Measurements from ENCODE around the gene SHLD1. TPM values are rescaled to one million over a fixed set of nuclear protein-coding genes. Genes with fewer than 3 reads are reported as not detected.

The SHLD1 gene
- total RNA-seq, 1 experiment from 2014 or later: 3.6 TPM

- DNase-seq (ENCODE audit: low spot score): peak; percentile 76
These were observed 98.7 kb downstream of the SHLD1 start for GRCh38 chr20:5848711-5849505.

GRCh38 chr20:5855939-5856338 is 105.7 kb downstream of the SHLD1 start:
- no peak for DNase-seq (ENCODE audit: low spot score)

DNA sequence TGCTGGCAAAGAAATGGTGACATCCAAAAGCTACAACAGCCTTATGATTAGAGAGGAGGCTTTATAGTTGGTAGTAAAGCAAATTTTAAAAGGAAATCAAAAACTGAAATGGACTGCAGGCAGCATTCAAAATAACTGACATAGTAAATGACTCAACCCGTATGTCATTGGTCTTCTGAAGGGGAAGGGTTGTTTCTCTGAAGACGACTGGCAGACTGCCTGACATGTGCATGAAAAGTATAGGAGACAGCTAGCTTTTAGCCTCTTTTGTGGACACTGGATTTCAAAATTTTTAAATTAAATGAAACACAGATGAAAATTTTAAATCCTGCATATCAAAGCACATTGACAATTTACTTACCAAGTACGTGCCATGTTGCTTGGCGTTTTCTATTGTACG is 109.4 kb downstream of the SHLD1 start:
- peak; percentile 16 for DNase-seq (ENCODE audit: low spot score)

GRCh38 chr20:5862703-5863039 is 112.5 kb downstream of the SHLD1 start:
- no peak for DNase-seq (ENCODE audit: low spot score)

DNA sequence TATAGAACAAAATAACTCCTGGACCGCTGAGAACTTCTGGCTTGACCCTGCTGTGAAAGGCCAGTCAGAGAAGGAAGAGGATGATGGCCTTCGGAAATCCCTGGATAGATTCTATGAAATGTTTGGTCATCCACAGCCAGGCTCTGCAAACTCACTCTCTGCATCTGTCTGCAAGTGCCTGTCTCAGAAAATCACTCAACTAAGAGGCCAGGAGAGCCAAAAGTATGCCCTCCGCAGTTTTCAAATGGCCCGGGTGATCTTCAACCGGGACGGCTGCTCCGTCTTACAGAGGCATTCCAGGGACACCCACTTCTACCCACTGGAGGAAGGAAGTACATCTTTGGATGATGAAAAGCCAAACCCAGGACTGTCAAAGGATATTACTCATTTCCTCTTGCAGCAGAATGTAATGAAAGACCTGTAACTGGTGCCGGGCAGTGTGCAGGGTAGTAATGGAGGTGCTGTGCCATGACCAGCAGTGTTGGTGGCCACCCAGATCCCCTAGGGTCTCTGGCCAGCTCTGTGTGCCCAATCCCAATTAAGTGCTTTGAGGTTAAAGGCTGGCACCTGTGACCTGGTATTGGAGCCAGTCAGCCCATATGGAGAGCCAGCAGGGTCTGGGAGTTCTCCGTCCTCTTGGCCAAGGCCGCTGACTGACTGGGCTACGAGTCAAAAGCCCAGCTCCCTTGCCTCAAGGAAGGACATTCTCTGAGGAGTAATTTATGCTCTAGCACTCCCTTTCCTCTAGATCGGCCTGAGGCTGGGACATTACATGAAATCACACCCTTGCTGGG is 113.0 kb downstream of the SHLD1 start:
- DNase-seq (ENCODE audit: low spot score): peak; percentile 74

- DNase-seq (ENCODE audit: low spot score): no peak
These were observed 114.2 kb downstream of the SHLD1 start for GRCh38 chr20:5864428-5864827.

DNA sequence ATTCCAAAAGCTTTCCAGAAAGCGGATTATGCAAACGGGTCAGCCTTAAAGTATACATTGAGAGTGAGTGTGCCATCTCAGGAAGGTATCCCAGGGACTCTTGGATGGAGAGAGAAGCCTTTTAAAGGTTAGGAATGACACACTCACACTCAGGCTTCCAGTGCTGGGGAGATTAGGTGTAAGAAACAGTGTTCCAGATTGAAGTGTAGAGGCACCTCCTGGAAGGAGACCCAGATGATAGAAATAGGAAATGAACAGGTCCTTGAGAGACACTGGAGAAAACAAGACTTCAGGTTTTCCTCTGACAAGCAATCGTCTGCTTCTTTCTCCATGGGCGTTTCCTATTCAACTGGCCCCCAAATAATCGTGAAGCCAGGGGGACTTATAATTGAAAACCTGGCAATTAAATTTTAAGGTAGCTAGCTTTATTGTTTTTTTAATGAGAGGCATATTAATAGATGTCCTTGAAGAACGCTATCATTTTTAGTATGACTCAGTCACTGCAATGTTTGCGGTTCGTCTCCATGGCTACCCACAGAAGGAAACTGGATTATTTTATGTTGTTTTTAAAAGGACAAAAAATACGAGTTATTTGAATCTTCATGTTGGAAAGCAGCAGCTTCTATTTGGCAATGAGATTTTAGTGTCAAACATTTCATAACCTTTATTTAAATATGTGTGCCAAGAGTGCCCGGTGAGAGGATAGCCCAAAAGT is 114.8 kb downstream of the SHLD1 start:
- peak; percentile 54 for DNase-seq (ENCODE audit: low spot score)

DNA sequence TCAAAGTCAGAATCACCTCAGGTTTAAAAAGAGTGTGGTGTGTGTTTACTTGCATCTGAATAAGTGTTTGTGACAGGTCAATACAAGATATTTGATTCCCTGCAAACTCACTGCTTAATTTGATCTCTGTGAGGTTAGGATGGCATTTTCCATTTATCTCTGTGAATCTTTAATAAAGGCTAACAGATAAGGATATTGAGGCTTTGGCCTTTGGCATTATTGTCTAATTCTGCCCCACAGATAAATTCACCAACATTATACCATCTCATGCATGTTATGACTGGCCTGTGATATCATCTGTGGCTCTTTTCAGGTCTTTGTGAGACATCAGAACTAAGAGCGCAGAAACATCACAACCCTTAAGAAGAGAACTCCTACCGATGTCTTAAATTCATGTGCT is 115.4 kb downstream of the SHLD1 start:
- DNase-seq (ENCODE audit: low spot score): no peak

- DNase-seq (ENCODE audit: low spot score): no peak
These were observed 120.4 kb downstream of the SHLD1 start for GRCh38 chr20:5870568-5870981.

DNA sequence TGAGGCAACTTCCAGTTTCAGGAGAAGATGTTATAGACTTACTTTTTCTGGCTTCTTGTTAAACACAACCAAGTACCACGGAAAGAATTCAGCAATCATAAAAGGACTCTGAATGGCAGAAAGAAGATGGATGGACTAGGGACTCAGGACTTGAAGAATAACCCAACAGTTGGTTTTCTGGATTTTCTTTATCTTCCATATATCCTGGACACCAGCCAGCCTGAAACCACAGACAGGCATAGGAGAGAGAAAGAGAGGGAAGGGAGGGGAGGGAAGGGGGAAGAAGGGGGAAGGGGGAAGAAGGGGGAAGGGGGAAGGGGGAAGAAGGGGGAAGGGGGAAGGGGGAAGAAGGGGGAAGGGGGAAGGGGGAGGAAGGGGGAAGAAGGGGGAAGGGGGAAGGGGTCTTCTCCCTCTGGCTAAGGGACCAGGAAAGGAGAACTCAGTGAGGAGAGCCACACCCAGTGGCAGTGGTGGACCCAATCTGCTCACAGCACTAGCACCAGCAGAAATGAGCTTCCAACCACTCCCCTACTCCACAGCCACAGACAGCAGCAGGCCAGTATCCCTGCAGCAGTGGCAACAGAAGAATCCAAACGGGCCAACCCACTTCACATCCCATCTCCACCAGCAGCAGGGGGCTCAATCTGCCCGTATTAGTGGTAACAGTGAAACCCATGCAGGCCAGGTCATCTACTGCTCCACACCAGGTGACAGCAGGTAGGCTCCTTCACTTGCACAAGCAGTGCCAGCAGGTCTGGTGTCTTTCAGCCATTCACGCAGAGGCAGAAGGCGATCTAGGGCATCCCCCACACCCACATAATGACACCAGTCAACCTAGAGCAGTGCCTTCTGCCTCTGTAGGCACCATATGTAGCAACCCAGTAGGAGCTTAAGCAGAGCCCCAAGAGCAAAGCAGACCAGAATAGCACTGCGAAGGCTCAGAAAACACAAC is 121.5 kb downstream of the SHLD1 start:
- no peak for DNase-seq (ENCODE audit: low spot score)

DNA sequence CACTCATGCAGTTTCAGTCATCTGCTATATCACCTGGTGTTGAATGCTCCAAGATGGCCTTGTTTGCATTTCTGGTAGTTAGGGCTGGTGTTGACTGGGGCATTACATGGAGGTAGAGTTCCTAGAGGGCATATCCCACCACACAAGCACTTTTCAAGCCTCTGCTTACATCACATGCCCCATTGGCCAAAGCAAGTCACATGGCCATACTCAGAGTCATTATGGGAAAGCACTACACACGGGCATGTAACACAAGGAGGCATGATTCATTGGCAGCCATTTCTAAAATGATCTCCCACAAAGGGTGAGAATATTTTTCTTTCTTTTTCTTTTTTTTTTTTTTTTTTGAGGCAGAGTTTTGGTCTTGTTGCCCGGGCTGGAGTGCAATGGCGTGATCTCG is 126.9 kb downstream of the SHLD1 start:
- DNase-seq (ENCODE audit: low spot score): no peak

DNA sequence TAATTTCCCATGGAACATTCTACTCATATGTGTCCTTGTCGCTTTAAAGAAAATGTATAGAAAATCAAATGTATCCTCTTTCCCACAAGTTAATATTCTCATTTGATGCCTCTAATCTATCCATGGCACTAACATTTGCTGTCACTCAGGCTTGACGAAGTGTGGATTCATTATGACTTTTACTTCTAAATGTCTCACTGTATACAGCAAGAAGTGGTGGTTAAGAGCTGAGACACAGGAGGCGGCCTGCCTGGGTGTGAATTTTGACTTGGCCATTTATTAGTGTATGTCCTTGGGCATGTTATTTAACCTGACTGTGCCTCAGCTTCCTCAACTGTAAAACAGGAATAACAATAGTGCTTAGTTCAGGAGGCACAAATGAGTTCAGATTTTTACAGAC is 130.1 kb downstream of the SHLD1 start:
- no peak for DNase-seq (ENCODE audit: low spot score)

- no peak for DNase-seq (ENCODE audit: low spot score)
These were observed 131.5 kb downstream of the SHLD1 start for GRCh38 chr20:5881703-5882102.

DNA sequence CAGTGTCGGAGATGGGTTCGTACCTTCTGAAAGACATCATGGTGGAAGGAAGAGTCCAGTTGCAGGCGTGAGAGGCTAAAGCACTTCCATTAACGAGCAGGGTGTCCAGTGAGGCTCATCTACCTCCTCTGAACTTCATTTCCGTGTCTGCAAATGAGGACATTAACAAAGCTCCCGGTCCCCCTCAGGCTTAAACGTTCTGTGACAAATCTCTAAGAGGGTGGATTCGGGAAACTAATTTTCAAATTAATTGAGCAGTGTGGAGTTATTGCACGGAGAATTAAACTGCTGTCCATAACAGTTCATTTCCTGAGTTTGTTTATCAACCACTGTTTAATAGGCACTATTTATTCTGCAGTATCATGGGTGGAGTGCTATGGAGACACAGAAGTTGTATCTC is 132.0 kb downstream of the SHLD1 start:
- no peak for DNase-seq (ENCODE audit: low spot score)

- DNase-seq (ENCODE audit: low spot score): no peak
These were observed 134.5 kb downstream of the SHLD1 start for GRCh38 chr20:5884465-5885335.

GRCh38 chr20:5885866-5886265 is 135.7 kb downstream of the SHLD1 start:
- DNase-seq (ENCODE audit: low spot score): no peak

DNA sequence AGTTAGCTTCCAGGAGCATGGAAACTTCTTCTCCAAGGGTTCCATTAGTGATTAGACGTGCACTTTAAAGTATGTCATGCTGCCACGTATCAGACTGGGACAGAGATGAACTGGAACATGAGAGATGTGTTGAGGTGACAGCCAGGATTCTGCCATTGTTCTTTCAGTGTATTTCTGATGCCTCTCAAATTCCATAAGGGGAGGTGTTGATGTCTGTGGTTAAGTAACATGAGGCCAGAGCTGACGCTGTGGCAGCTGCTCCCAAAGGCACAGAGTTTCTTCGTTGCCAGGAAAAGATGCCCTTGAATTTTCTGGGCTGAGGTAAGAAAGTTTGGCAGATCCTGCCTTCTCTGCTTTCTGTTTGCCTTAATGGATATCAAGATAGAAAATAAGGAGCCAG is 136.6 kb downstream of the SHLD1 start:
- no peak for DNase-seq (ENCODE audit: low spot score)

GRCh38 chr20:5887386-5887785 is 137.2 kb downstream of the SHLD1 start:
- no peak for DNase-seq (ENCODE audit: low spot score)

DNA sequence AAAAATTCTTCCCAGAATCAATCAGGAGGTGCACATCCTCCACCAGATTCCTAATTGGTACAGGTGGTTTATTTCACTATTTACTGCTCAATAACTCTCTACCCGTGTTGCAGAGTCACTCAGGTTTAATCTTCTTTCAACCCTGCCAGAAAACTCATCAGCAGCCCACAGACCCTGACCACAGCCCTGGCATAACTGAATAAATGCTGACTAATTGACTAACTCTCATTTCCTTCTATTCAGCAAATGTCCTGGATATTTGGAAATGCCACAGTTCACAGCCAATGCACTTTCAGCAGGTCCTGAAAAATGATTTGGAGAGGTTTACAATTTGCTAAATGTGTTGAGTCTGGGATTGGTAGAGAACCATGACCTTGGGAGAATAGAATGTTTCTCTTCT is 137.8 kb downstream of the SHLD1 start:
- DNase-seq (ENCODE audit: low spot score): no peak

- no peak for DNase-seq (ENCODE audit: low spot score)
These were observed 140.7 kb downstream of the SHLD1 start for GRCh38 chr20:5890773-5891441.
